Panc1 (cell line): ENCODE data around the gene ADK.

Source experiments
- CTCF ChIP-seq: fragments of 450-650 bp; IDR thresholded peaks from 2 replicates; pipeline ENCODE4 v1.5.1; 2017; ENCODE audit warnings: mild to moderate bottlenecking
- REST ChIP-seq, 2 experiments: IDR thresholded peaks; 2 replicates each; pipeline ENCODE4 v1.6.1; 2011 to 2012; ENCODE audit warnings: low read depth in 2 of 2, control low read depth in 1 of 2, low read length in 1 of 2, mild to moderate bottlenecking in 1 of 2, moderate library complexity in 1 of 2; ENCODE audit not compliant: insufficient read depth in 1 of 2

- TF ChIP-seq CTCF (no peak), REST (IDR thresholded peaks at IDR 0.05; ENCODE audit: insufficient read depth in 1 of 2, low read depth in 2 of 2, low read length in 1 of 2) (no peak)
Measured at GRCh38 chr10:74643596-74643975, 492.6 kb downstream of the ADK start.
